Measurements from ENCODE around the gene UBA3. TPM values are rescaled to one million over a fixed set of nuclear protein-coding genes. Genes with fewer than 3 reads are reported as not detected.

The UBA3 gene
- total and polyA plus RNA-seq, 7 donors: 20.5 to 59.3 (median 41.2) TPM

DNA sequence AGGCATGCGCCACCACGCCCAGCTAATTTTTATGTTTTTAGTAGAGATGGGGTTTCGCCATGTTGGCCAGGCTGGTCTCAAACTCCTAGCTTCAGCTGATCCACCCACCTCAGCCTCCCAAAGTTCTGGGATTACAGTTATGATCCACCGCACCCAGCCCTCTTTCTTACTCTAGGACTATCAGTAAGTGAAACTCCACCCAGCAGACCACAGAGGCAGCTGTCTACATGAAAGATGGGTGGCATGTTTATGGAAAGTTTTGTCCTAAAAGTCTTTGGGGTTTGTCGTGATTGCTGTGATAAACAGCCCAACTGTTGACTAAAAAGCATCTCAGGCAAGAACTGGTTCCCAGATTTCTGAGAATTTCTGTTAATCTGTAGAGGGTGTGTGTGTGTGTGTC, 15.5 kb upstream of the UBA3 start:
- WGBS, 3 donors: 71 to 77% (median 71%) methylated on average over 5 of the region's 5 CpGs
- H3K4me1 ChIP-seq: peaks cover 83% of the 10 kb centered on the region
- peaks cover 5 to 19% of the 10 kb centered on the region in 2 donors for H3K36me3 ChIP-seq (ENCODE audit: insufficient read depth in 1 of 2, low read depth in 1 of 2)
- no peak overlapping the region for H3K4me3 ChIP-seq
- DNase-seq: no peak
- TF ChIP-seq, protein P1, sequence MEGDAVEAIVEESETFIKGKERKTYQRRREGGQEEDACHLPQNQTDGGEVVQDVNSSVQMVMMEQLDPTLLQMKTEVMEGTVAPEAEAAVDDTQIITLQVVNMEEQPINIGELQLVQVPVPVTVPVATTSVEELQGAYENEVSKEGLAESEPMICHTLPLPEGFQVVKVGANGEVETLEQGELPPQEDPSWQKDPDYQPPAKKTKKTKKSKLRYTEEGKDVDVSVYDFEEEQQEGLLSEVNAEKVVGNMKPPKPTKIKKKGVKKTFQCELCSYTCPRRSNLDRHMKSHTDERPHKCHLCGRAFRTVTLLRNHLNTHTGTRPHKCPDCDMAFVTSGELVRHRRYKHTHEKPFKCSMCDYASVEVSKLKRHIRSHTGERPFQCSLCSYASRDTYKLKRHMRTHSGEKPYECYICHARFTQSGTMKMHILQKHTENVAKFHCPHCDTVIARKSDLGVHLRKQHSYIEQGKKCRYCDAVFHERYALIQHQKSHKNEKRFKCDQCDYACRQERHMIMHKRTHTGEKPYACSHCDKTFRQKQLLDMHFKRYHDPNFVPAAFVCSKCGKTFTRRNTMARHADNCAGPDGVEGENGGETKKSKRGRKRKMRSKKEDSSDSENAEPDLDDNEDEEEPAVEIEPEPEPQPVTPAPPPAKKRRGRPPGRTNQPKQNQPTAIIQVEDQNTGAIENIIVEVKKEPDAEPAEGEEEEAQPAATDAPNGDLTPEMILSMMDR (IDR thresholded peaks at IDR 0.05): no peak
- no peaks in the 10 kb centered on the region for H3K27me3 ChIP-seq (ENCODE audit: insufficient read depth in 3 of 3, low read length in 2 of 3)
- intact Hi-C loops (cut with DNase I): no loop called here
- peak overlapping the region; percentile 98 for H3K27ac ChIP-seq
- peak in 2 of 4 donors; percentile 25 to 34 for ATAC-seq
- no peaks in the 10 kb centered on the region for H3K9me3 ChIP-seq

DNA sequence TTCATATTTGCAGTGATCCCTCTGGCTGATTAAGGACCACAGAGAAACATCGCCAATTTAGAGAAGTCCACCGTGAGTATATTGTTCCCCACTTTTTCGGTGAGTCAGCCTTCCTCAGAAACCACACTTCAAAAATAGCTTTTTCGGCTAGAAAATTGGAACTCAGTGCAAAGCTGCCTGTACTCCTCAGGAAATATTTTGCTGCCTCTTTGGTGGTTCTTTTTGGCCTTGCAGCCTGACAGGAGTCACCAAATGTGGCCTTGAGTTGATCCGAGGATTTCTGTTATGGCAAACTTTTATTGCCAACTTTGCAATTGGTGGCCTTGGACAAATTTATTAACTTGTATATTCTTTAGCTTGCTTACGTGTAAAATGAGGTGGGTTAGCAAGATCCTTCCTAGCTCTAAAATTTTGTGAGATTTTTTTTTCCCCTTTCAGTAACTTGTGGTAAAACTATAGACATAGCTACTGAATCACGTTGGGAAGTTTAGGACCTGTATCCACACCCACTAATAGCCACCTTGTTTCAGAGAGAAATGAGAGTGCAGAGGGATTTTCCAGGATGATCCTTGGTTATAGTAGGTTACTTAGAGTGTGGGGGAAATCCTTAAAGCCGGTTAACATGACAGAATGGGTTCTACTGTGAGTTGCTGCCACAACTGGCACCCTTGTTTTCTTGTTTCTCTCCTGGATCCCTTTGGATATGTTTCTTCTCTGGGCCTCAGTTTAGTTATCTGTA, 14.5 kb upstream of the UBA3 start:
- ATAC-seq (no peak), DNase-seq (no peak)
- Histone ChIP-seq H3K4me1 (peaks cover 91% of the 10 kb centered on the region), H3K9me3 (no peaks in the 10 kb centered on the region), H3K4me3 (peak overlapping the region; percentile 12), H3K27me3 (ENCODE audit: insufficient read depth in 3 of 3, low read length in 2 of 3) (no peaks in the 10 kb centered on the region), H3K27ac (peak overlapping the region; percentile 98), H3K36me3 (ENCODE audit: insufficient read depth in 1 of 2, low read depth in 1 of 2) (peaks cover 5 to 18% of the 10 kb centered on the region in 2 donors)
- TF ChIP-seq, protein P1 (IDR thresholded peaks at IDR 0.05): no peak
- intact Hi-C loops (cut with DNase I): no loop called here
- 27 to 59% (median 31%) methylated on average over 8 of the region's 8 CpGs for WGBS, 3 donors

- ATAC-seq: no peak
- peak overlapping the region; percentile 3 for H3K4me3 ChIP-seq
- peaks cover 5 to 14% of the 10 kb centered on the region in 2 donors for H3K36me3 ChIP-seq (ENCODE audit: insufficient read depth in 1 of 2, low read depth in 1 of 2)
- no peaks in the 10 kb centered on the region for H3K9me3 ChIP-seq
- no peaks in the 10 kb centered on the region for H3K27me3 ChIP-seq (ENCODE audit: insufficient read depth in 3 of 3, low read length in 2 of 3)
- 16 to 24% (median 21%) methylated on average over 4 of the region's 4 CpGs for WGBS, 3 donors
- H3K4me1 ChIP-seq: peaks cover 100% of the 10 kb centered on the region
- TF ChIP-seq, protein P1 (IDR thresholded peaks at IDR 0.05): no peak
- H3K27ac ChIP-seq: peak overlapping the region; percentile 98
- intact Hi-C loops (cut with DNase I): no loop called here
- DNase-seq: no peak
Measured at GRCh38 chr3:69092030-69092516, 11.9 kb upstream of the UBA3 start.

DNA sequence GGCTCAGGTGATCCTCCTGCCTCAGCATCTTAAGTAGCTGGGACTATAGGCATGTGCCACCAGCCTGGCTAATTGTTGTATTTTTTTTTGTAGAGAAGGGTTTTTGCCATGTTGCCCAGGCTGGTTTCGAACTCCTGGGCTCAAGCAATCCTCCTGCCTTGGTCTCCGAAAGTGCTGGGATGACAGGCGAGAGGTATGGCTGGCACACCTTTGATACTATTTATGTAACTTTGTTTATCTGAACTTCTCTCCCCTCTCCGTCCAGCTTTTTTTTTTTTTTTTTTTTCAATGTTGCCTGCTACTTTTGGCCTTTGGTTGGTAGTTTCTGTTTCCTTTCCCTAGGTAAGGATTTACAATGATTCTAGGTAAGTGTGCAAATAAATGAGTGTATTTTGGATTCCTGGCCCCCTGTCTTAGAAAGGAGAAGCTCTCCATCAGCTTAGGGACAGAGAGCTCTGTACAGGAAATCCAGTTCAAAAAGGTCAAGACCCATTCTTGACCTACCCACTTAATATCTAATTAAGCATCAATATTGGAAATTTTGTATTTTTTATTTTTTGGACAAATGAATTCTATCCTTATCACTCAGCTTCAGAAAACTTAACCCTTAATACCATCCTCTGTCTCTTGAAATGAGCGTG, 11.3 kb upstream of the UBA3 start:
- peaks cover 97% of the 10 kb centered on the region for H3K4me1 ChIP-seq
- H3K9me3 ChIP-seq: no peaks in the 10 kb centered on the region
- intact Hi-C loops (cut with DNase I): no loop called here
- TF ChIP-seq, protein P1 (IDR thresholded peaks at IDR 0.05): no peak
- peaks cover 5 to 14% of the 10 kb centered on the region in 2 donors for H3K36me3 ChIP-seq (ENCODE audit: insufficient read depth in 1 of 2, low read depth in 1 of 2)
- DNase-seq (no peak), ATAC-seq (no peak)
- H3K27ac ChIP-seq: peak overlapping the region; percentile 98
- H3K4me3 ChIP-seq: peak overlapping the region; percentile 6
- H3K27me3 ChIP-seq (ENCODE audit: insufficient read depth in 3 of 3, low read length in 2 of 3): no peaks in the 10 kb centered on the region
- 43 to 47% (median 44%) methylated on average over 5 of the region's 5 CpGs for WGBS, 3 donors
